ENCODE measurements around the gene SRCIN1. TPM values are rescaled to one million over a fixed set of nuclear protein-coding genes. Genes with fewer than 3 reads are reported as not detected.
"Not testable (repeated sequence)": the region's sequence is repeated elsewhere in the genome, so short reads cannot be mapped to it uniquely, and the experiment has no call there.

SRCIN1 gene
- total and polyA plus RNA-seq, 4 donors = 0.05 to 5.3 (median 2.7) TPM

DNA sequence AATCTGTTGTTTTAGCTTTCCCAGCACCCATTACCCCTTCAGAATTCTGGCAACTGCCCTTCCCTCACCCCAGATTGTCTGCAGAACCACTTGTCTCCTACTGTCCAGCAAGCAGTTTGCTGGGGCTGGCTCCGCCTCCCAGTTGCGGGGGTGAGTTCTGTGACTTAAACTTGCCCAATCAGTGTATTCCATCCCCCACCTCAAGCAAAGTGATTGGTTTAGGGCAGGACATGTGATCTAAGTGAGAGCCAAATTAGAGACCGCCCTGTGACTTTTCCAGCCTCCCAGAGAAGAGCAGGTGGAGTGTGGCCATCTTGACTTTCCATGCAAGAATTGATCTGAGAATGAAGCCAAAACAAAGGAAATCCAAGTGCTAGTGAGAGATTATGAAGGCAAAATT, 22.7 kb upstream of the SRCIN1 start:
- Histone ChIP-seq H3K27me3 (ENCODE audit: control insufficient read depth in 4 of 4, insufficient read depth in 4 of 4, low read length in 3 of 4) (no peaks in the 10 kb centered on the region), H3K9me3 (ENCODE audit: control insufficient read depth in 4 of 4, low read length in 3 of 4) (no peaks in the 10 kb centered on the region), H3K4me3 (ENCODE audit: low read depth in 1 of 3, low read length in 3 of 3) (no peak overlapping the region), H3K4me1 (ENCODE audit: control insufficient read depth in 4 of 4, insufficient read depth in 4 of 4, low read length in 3 of 4) (no peaks in the 10 kb centered on the region), H3K36me3 (ENCODE audit: control insufficient read depth in 4 of 4, insufficient read depth in 3 of 4, low read depth in 1 of 4, low read length in 3 of 4) (no peaks in the 10 kb centered on the region), H3K27ac (ENCODE audit: low read depth in 1 of 2, low read length in 2 of 2) (no peak overlapping the region), H3K9ac (ENCODE audit: low read depth in 1 of 2, low read length in 2 of 2) (no peak overlapping the region)
- WGBS = 69% methylated on average over 3 of the region's 3 CpGs
- no peak for TF ChIP-seq SP1 (IDR thresholded peaks at IDR 0.05)
- TF ChIP-seq RAD21 (IDR thresholded peaks at IDR 0.05) = no peak
- TF ChIP-seq HNF4A (conservative IDR thresholded peaks at IDR 0.05) = no peak
- no peak for DNase-seq (ENCODE audit: low spot score)

DNA sequence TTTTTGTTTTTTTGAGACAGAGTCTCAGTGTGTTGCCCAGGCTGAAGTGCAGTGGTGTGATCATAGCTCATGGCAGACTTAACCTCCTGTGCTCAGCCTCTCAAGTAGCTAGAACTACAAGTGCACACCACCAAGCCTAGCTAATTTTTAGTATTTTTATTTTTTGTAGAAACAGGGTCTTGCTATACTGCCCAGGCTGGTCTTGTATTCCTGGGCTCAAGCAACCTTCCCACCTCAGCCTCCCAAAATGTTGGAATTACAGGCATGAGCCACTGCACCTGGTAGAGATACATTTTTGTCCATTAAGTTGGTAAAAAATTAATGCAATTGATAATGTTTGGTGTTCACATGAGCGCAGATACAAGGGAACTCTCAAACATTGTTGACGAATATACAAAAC, 22.2 kb upstream of the SRCIN1 start:
- TF ChIP-seq, protein P1, sequence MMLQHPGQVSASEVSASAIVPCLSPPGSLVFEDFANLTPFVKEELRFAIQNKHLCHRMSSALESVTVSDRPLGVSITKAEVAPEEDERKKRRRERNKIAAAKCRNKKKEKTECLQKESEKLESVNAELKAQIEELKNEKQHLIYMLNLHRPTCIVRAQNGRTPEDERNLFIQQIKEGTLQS (IDR thresholded peaks at IDR 0.05) = no peak
- TF ChIP-seq JUND (IDR thresholded peaks at IDR 0.05) = no peak
- no peak for TF ChIP-seq EGR1 (IDR thresholded peaks at IDR 0.05; ENCODE audit: low read depth in 2 of 2)
- TF ChIP-seq, protein P2, sequence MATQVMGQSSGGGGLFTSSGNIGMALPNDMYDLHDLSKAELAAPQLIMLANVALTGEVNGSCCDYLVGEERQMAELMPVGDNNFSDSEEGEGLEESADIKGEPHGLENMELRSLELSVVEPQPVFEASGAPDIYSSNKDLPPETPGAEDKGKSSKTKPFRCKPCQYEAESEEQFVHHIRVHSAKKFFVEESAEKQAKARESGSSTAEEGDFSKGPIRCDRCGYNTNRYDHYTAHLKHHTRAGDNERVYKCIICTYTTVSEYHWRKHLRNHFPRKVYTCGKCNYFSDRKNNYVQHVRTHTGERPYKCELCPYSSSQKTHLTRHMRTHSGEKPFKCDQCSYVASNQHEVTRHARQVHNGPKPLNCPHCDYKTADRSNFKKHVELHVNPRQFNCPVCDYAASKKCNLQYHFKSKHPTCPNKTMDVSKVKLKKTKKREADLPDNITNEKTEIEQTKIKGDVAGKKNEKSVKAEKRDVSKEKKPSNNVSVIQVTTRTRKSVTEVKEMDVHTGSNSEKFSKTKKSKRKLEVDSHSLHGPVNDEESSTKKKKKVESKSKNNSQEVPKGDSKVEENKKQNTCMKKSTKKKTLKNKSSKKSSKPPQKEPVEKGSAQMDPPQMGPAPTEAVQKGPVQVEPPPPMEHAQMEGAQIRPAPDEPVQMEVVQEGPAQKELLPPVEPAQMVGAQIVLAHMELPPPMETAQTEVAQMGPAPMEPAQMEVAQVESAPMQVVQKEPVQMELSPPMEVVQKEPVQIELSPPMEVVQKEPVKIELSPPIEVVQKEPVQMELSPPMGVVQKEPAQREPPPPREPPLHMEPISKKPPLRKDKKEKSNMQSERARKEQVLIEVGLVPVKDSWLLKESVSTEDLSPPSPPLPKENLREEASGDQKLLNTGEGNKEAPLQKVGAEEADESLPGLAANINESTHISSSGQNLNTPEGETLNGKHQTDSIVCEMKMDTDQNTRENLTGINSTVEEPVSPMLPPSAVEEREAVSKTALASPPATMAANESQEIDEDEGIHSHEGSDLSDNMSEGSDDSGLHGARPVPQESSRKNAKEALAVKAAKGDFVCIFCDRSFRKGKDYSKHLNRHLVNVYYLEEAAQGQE (IDR thresholded peaks at IDR 0.05) = no peak
- TF ChIP-seq SP1 (IDR thresholded peaks at IDR 0.05) = no peak
- TF ChIP-seq HNF4A (conservative IDR thresholded peaks at IDR 0.05) = no peak
- TF ChIP-seq, protein P3, sequence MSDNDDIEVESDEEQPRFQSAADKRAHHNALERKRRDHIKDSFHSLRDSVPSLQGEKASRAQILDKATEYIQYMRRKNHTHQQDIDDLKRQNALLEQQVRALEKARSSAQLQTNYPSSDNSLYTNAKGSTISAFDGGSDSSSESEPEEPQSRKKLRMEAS (IDR thresholded peaks at IDR 0.05) = no peak
- TF ChIP-seq NR2F2 (IDR thresholded peaks at IDR 0.05) = no peak
- TF ChIP-seq, protein P4, sequence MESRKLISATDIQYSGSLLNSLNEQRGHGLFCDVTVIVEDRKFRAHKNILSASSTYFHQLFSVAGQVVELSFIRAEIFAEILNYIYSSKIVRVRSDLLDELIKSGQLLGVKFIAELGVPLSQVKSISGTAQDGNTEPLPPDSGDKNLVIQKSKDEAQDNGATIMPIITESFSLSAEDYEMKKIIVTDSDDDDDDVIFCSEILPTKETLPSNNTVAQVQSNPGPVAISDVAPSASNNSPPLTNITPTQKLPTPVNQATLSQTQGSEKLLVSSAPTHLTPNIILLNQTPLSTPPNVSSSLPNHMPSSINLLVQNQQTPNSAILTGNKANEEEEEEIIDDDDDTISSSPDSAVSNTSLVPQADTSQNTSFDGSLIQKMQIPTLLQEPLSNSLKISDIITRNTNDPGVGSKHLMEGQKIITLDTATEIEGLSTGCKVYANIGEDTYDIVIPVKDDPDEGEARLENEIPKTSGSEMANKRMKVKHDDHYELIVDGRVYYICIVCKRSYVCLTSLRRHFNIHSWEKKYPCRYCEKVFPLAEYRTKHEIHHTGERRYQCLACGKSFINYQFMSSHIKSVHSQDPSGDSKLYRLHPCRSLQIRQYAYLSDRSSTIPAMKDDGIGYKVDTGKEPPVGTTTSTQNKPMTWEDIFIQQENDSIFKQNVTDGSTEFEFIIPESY (IDR thresholded peaks at IDR 0.05) = no peak
- TF ChIP-seq YY1 (IDR thresholded peaks at IDR 0.05) = no peak
- TF ChIP-seq, protein P5, sequence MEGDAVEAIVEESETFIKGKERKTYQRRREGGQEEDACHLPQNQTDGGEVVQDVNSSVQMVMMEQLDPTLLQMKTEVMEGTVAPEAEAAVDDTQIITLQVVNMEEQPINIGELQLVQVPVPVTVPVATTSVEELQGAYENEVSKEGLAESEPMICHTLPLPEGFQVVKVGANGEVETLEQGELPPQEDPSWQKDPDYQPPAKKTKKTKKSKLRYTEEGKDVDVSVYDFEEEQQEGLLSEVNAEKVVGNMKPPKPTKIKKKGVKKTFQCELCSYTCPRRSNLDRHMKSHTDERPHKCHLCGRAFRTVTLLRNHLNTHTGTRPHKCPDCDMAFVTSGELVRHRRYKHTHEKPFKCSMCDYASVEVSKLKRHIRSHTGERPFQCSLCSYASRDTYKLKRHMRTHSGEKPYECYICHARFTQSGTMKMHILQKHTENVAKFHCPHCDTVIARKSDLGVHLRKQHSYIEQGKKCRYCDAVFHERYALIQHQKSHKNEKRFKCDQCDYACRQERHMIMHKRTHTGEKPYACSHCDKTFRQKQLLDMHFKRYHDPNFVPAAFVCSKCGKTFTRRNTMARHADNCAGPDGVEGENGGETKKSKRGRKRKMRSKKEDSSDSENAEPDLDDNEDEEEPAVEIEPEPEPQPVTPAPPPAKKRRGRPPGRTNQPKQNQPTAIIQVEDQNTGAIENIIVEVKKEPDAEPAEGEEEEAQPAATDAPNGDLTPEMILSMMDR (IDR thresholded peaks at IDR 0.05; ENCODE audit: low read depth, low read length, missing input control) = no peak
- no peak for TF ChIP-seq GABPA (IDR thresholded peaks at IDR 0.05 in 1 of 2, conservative IDR thresholded peaks at IDR 0.05 in 1 of 2)
- TF ChIP-seq HNF4G (IDR thresholded peaks at IDR 0.05) = no peak

DNA sequence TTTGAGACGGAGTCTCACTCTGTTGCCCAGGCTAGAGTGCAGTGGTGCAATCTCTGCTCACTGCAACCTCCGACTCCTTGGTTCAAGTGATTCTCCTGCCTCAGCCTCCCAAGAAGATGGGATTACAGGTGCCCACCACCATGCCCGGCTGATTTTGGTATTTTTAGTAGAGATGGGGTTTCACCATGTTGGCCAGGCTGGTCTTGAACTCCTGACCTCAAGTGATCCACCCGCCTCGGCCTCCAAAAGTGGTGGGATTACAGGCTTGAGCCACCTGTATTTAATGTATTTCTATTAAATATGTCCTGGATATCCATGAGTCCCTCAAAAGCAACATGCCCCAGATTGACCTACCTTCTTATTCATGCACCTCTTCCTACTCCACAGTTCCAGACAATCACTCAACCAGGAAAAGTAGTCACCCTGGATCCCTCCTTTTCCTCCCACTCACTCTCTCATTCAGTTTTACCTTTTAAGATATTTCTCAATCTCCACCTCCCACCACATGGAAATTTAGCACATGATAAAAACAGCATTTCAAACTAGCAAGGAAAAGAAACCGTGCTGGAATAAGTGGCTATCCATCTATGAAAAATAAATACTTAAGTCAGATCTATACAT, 21.0 kb upstream of the SRCIN1 start:
- not testable (repeated sequence) for H3K4me3 ChIP-seq (ENCODE audit: low read depth in 1 of 3, low read length in 3 of 3); H3K27ac ChIP-seq (ENCODE audit: low read depth in 1 of 2, low read length in 2 of 2); DNase-seq (ENCODE audit: low spot score); H3K27me3 ChIP-seq (ENCODE audit: control insufficient read depth in 4 of 4, insufficient read depth in 4 of 4, low read length in 3 of 4); H3K36me3 ChIP-seq (ENCODE audit: control insufficient read depth in 4 of 4, insufficient read depth in 3 of 4, low read depth in 1 of 4, low read length in 3 of 4); H3K9me3 ChIP-seq (ENCODE audit: control insufficient read depth in 4 of 4, low read length in 3 of 4); H3K9ac ChIP-seq (ENCODE audit: low read depth in 1 of 2, low read length in 2 of 2); H3K4me1 ChIP-seq (ENCODE audit: control insufficient read depth in 4 of 4, insufficient read depth in 4 of 4, low read length in 3 of 4)
- WGBS = 94% methylated on average over 6 of the region's 6 CpGs

More for the DNA sequence above, 22.2 kb upstream of the SRCIN1 start:
- Histone ChIP-seq H3K27me3 (ENCODE audit: control insufficient read depth in 4 of 4, insufficient read depth in 4 of 4, low read length in 3 of 4) (no peaks in the 10 kb centered on the region), H3K36me3 (ENCODE audit: control insufficient read depth in 4 of 4, insufficient read depth in 3 of 4, low read depth in 1 of 4, low read length in 3 of 4) (no peaks in the 10 kb centered on the region), H3K27ac (ENCODE audit: low read depth in 1 of 2, low read length in 2 of 2) (no peak overlapping the region), H3K4me1 (ENCODE audit: control insufficient read depth in 4 of 4, insufficient read depth in 4 of 4, low read length in 3 of 4) (no peaks in the 10 kb centered on the region), H3K9me3 (ENCODE audit: control insufficient read depth in 4 of 4, low read length in 3 of 4) (no peaks in the 10 kb centered on the region), H3K9ac (ENCODE audit: low read depth in 1 of 2, low read length in 2 of 2) (no peak overlapping the region), H3K4me3 (ENCODE audit: low read depth in 1 of 3, low read length in 3 of 3) (no peak overlapping the region)
- WGBS = 93% methylated on average over 2 of the region's 2 CpGs
- no peak for DNase-seq (ENCODE audit: low spot score)
